Measurements from ENCODE around the gene MMP25. TPM values are rescaled to one million over a fixed set of nuclear protein-coding genes. Genes with fewer than 3 reads are reported as not detected.

The MMP25 gene
- total and polyA plus RNA-seq, 9 of the 15 experiments (the other 6 are each of a cell fraction or from before 2014, with no cell fraction given): 0.03 to 0.04 TPM; not detected in 7

GRCh38 chr16:3027983-3028715 is 18.2 kb upstream of the MMP25 start (continued):
- TF ChIP-seq RBM15 (IDR thresholded peaks at IDR 0.05; ENCODE audit: insufficient read depth, low read length) (no peak), ZBTB49 (CRISPR knock-in tag; IDR thresholded peaks at IDR 0.05; ENCODE audit: borderline replicate concordance) (no peak), ZNF354B (CRISPR knock-in tag; IDR thresholded peaks at IDR 0.05) (no peak), PHF20 (IDR thresholded peaks at IDR 0.05; ENCODE audit: partially characterized antibody) (no peak), TFAM (CRISPR knock-in tag; conservative IDR thresholded peaks at IDR 0.05) (no peak), PYGO2 (tag; IDR thresholded peaks at IDR 0.05) (no peak), ZNF695 (CRISPR knock-in tag; IDR thresholded peaks at IDR 0.05) (no peak), MTF1 (CRISPR knock-in tag; IDR thresholded peaks at IDR 0.05; ENCODE audit: borderline replicate concordance) (no peak), HIVEP1 (CRISPR knock-in tag; IDR thresholded peaks at IDR 0.05) (no peak), COPS2 (conservative IDR thresholded peaks at IDR 0.05) (no peak), TEAD4 (IDR thresholded peaks at IDR 0.05; ENCODE audit: low read length) (no peak; the same call in 1 of the 2 replicates), TEAD4 (CRISPR knock-in tag; IDR thresholded peaks at IDR 0.05; ENCODE audit: borderline replicate concordance) (no peak), KLF13 (tag; IDR thresholded peaks at IDR 0.05; ENCODE audit: borderline replicate concordance, low read depth) (no peak), SMARCA4 (IDR thresholded peaks at IDR 0.05) (no peak), POLR2G (IDR thresholded peaks at IDR 0.05; ENCODE audit: low read depth, low read length) (peak; percentile 66), CEBPG (CRISPR knock-in tag; IDR thresholded peaks at IDR 0.05) (no peak), CEBPG (tag; conservative IDR thresholded peaks at IDR 0.05 in 1 of 2, IDR thresholded peaks at IDR 0.05 in 1 of 2) (no peak), PTBP1 (IDR thresholded peaks at IDR 0.05; ENCODE audit: low read depth, low read length) (no peak), ATF2 (CRISPR knock-in tag; IDR thresholded peaks at IDR 0.05) (no peak), TAF15 (IDR thresholded peaks at IDR 0.05; ENCODE audit: low read depth, low read length) (no peak), ZNF280B (CRISPR knock-in tag; IDR thresholded peaks at IDR 0.05) (no peak), SRSF9 (IDR thresholded peaks at IDR 0.05; ENCODE audit: borderline replicate concordance, low read depth, low read length) (no peak), TAF7 (tag; IDR thresholded peaks at IDR 0.05) (no peak), SREBF1 (IDR thresholded peaks at IDR 0.05; ENCODE audit: borderline replicate concordance, low read depth, low read length) (no peak), ZNF696 (CRISPR knock-in tag; conservative IDR thresholded peaks at IDR 0.05) (no peak), BDP1 (IDR thresholded peaks at IDR 0.05; ENCODE audit: insufficient read depth, insufficient read length) (no peak)

Measured in K562 (cell line).